HepG2 (cell line): ENCODE results near the gene RHBG. TPM values are rescaled to one million over a fixed set of nuclear protein-coding genes. Genes with fewer than 3 reads are reported as not detected.

Source experiments
- DRAP1 ChIP-seq: IDR thresholded peaks from 2 replicates; pipeline ENCODE4 v1.6.1; 2016; ENCODE audit warnings: missing genetic modification reagents, missing compliant biosample characterization
- FOSL1 ChIP-seq: sonication (generic); formaldehyde crosslinking; IDR thresholded peaks from 2 replicates; pipeline ENCODE4 v1.9.0; 2021; ENCODE audit warnings: missing genetic modification reagents, borderline replicate concordance
- GATAD1 ChIP-seq: IDR thresholded peaks from 2 replicates; pipeline ENCODE4 v1.6.1; 2016; ENCODE audit warnings: missing genetic modification reagents, missing compliant biosample characterization
- HES4 ChIP-seq: sonication (generic); formaldehyde crosslinking; IDR thresholded peaks from 2 replicates; pipeline ENCODE4 v1.9.0; 2021; ENCODE audit warnings: mild to moderate bottlenecking, missing genetic modification reagents, borderline replicate concordance
- IKZF5 ChIP-seq: IDR thresholded peaks from 2 replicates; pipeline ENCODE4 v1.6.1; 2018; ENCODE audit warnings: missing genetic modification reagents, mild to moderate bottlenecking, missing compliant biosample characterization
- KDM2A ChIP-seq: sonication (generic); formaldehyde crosslinking; IDR thresholded peaks from 2 replicates; pipeline ENCODE4 v1.4.0; 2020; ENCODE audit warnings: low read depth, missing genetic modification reagents, borderline replicate concordance
- NCOA2 ChIP-seq: sonication (generic); formaldehyde crosslinking; IDR thresholded peaks from 2 replicates; pipeline ENCODE4 v1.8.0; 2022; ENCODE audit warnings: inconsistent platforms
- PATZ1 ChIP-seq: sonication (generic); formaldehyde crosslinking; IDR thresholded peaks from 2 replicates; pipeline ENCODE4 v1.4.0; 2020; ENCODE audit warnings: missing genetic modification reagents
- RFXANK ChIP-seq: IDR thresholded peaks from 2 replicates; pipeline ENCODE4 v1.6.1; 2016
- RXRB ChIP-seq: IDR thresholded peaks from 2 replicates; pipeline ENCODE4 v1.6.1; 2016; ENCODE audit warnings: borderline replicate concordance, missing genetic modification reagents, missing compliant biosample characterization
- SOX6 ChIP-seq, 2 experiments: fragments of 450-650 bp in 1 of 2; sonication (generic) in 1 of 2; formaldehyde crosslinking in 1 of 2; IDR thresholded peaks; 2 replicates each; pipeline versions ENCODE4 v1.4.0 to v1.6.1; 2017 to 2020; ENCODE audit warnings: antibody characterized with exemption in 1 of 2, mild to moderate bottlenecking in 1 of 2, missing genetic modification reagents in 1 of 2
- SP5 ChIP-seq: IDR thresholded peaks from 2 replicates; pipeline ENCODE4 v1.6.1; 2016; ENCODE audit warnings: low read depth, borderline replicate concordance
- ZBTB20 ChIP-seq: sonication (generic); formaldehyde crosslinking; IDR thresholded peaks from 2 replicates; pipeline ENCODE4 v1.8.1; 2023; ENCODE audit warnings: missing genetic modification reagents, low read depth, mild to moderate bottlenecking, borderline replicate concordance
- ZEB1 ChIP-seq: IDR thresholded peaks from 2 replicates; pipeline ENCODE4 v1.6.1; 2012; ENCODE audit warnings: mild to moderate bottlenecking, low read depth, inconsistent platforms; ENCODE audit not compliant: insufficient replicate concordance
- ZNF317 ChIP-seq: sonication (generic); formaldehyde crosslinking; IDR thresholded peaks from 2 replicates; pipeline ENCODE4 v1.5.0; 2020; ENCODE audit warnings: mild to moderate bottlenecking, missing genetic modification reagents
- ZNF318 ChIP-seq: sonication (generic); formaldehyde crosslinking; IDR thresholded peaks from 2 replicates; pipeline ENCODE4 v1.4.0; 2020; ENCODE audit warnings: mild to moderate bottlenecking, missing genetic modification reagents
- ZNF670 ChIP-seq: sonication (generic); formaldehyde crosslinking; IDR thresholded peaks from 2 replicates; pipeline ENCODE4 v1.8.0; 2022; ENCODE audit warnings: mild to moderate bottlenecking, missing genetic modification reagents, borderline replicate concordance
- polyA plus RNA-seq, 8 experiments: library from polyadenylated mRNA; depleted of rRNA in 3 of 8; stranded (reverse) in 7 of 8; unstranded in 1 of 8; fragments of >200 nt; fragmentation: Illumina TruSeq in 4 of 8; extraction: Trizol in 4 of 8; gene quantifications; 2 replicates each; pipeline versions ENCODE4 v1.2.1 to v1.2.3, GENCODE V29; 2011 to 2016; ENCODE audit warnings: low read depth in 4 of 8, missing spikeins in 1 of 8, mixed read lengths in 1 of 8; ENCODE audit not compliant: insufficient read depth in 1 of 8
- total RNA-seq, 5 experiments: library from RNA; depleted of rRNA; stranded (reverse); fragments of >200 nt; fragmentation: Illumina TruSeq; extraction: Trizol; gene quantifications; 2 replicates each; pipeline ENCODE4 v1.2.3, GENCODE V29; 2016; ENCODE audit warnings: low read depth in 1 of 5

RHBG gene
- total and polyA plus RNA-seq, 2 of the 13 experiments (the other 11 are each of a cell fraction or from before 2014, with no cell fraction given): 61.8 to 73.5 TPM

GRCh38 chr1:156356875-156357534, 12.0 kb upstream of the RHBG start (continued):
- 0 out of 2 replicates have a peak, but pooled peaks have one; percentile 28 for TF ChIP-seq ZNF318 (CRISPR knock-in tag)
- TF ChIP-seq DRAP1 (CRISPR knock-in tag): peak; percentile 59
- TF ChIP-seq RFXANK: 0 out of 2 replicates have a peak, but pooled peaks have one; percentile 35
- peak; percentile 56; the same call in 1 of the 2 replicates for TF ChIP-seq IKZF5 (CRISPR knock-in tag)
- TF ChIP-seq RXRB: peak; percentile 69
- TF ChIP-seq ZBTB20 (CRISPR knock-in tag): peak; percentile 66; the same call in 1 of the 2 replicates
- no peak for TF ChIP-seq FOSL1
- peak; percentile 57 for TF ChIP-seq ZEB1
- TF ChIP-seq KDM2A (CRISPR knock-in tag): peak; percentile 89
- TF ChIP-seq NCOA2 (CRISPR knock-in tag): peak; percentile 26; the same call in 1 of the 2 replicates
- no peak for TF ChIP-seq ZNF670 (CRISPR knock-in tag)
- TF ChIP-seq SOX6 (IDR thresholded peaks at IDR 0.05): no peak
- TF ChIP-seq SOX6 (CRISPR knock-in tag; IDR thresholded peaks at IDR 0.05): peak; percentile 66
- TF ChIP-seq PATZ1 (CRISPR knock-in tag): peak; percentile 83
- no peak for TF ChIP-seq HES4 (CRISPR knock-in tag)
- TF ChIP-seq SP5 (CRISPR knock-in tag): peak; percentile 87
- TF ChIP-seq GATAD1: peak; percentile 60
- 0 out of 2 replicates have a peak, but pooled peaks have one; percentile 34 for TF ChIP-seq ZNF317 (CRISPR knock-in tag)
